CD4-positive, alpha-beta T cell treated with Interleukin-4 for 1 hour (primary cell): ENCODE measurements around the gene CNNM1.

Experiments used
- DNase-seq, 2 donors: peaks; one replicate each; pipeline ENCODE4 v3.0.0-alpha.2; 2020 to 2022

Gene CNNM1

DNA sequence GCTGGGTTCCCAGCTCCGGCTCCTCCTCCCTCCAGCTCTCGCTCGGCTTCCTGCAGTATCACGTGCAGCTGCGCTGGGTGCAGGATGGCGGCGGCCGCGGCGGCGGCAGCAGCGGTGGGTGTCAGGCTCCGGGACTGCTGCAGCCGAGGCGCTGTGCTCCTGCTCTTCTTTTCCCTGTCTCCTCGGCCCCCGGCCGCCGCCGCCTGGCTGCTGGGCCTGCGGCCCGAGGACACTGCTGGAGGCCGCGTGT is at the start of gene CNNM1:
Gene CNNM1, plus strand, starts transcription at position 53 of the 250 bp plus-strand sequence. Its CDS starts 32 bp downstream, at position 85.
- DNase-seq: no peak

DNA sequence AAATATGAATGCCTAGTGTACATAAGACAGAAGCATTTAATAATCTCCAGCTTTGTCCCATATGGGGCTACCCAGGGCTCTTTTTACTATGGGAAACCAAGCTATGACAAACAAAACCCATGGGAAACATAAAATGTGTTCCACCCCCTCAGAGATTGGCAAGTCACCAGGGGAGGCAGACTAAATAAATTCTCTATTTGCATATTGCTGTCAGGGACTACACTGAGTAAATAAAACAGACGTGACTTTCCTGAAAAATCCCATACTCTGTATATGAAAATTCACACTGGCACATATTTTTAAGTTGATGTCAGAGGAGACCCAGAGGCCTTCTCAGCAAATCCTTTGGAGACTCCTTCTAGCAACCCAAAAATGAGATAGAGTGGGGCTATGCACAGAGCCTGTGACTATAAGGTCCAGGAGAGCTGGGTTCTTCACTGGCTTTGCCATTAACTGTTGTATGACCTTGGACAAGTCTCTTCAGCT is 49.5 kb upstream of the CNNM1 start:
- no peak for DNase-seq

DNA sequence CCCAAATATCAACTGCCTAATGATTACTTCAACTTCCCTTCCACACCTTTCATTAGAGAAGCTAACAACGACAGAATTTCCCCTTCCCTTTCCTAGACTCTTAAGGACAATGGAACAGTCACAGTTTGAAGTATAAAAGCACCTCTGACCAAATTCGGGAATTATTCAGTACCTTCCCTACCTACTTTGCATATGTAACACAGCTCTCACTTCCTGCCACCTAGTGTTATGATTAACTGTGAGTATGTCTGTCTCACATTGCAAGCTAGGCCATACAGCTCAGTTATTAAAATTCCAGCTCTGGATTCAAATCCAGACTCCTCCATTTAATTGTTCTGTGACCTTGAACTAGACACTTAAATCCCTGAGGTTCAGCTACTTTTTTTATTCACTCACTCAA is 48.7 kb upstream of the CNNM1 start:
- no peak for DNase-seq

DNA sequence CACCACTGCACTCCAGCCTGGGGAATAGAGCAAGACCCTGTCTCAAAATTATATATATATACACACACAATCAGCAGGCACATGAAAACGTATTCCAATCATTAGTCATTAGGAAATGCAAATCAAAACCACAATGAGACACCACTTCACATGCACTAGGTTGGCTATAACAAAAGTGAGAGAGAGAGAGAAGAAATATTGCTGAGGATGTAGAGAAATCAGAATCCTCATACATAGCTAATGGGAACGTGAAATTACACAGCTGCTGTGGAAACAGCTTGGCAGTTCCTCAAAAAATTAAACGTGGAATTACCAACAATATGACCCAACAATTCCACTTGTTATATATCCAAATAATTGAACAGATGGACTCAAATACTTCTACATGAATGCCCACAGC is 43.3 kb upstream of the CNNM1 start:
- no peak for DNase-seq

DNA sequence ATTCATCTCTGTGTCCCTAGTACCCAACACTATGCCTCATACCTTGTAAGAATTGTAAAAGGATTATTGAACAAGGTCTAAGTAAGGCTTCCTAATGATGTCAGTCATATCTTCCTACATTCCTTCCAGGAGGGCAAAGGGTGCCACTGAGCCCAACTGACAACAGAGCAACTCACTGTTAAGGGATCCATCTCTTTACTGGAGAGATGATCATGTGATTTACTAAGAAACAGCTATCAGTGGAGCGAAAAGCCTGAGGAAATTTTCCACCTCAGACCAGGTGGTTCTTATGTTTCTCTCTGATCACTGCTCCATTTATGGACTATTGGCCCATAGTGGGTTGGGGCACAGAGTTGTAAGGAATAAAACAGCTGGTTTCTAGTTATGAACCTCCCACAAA is 38.9 kb upstream of the CNNM1 start:
- DNase-seq: no peak

DNA sequence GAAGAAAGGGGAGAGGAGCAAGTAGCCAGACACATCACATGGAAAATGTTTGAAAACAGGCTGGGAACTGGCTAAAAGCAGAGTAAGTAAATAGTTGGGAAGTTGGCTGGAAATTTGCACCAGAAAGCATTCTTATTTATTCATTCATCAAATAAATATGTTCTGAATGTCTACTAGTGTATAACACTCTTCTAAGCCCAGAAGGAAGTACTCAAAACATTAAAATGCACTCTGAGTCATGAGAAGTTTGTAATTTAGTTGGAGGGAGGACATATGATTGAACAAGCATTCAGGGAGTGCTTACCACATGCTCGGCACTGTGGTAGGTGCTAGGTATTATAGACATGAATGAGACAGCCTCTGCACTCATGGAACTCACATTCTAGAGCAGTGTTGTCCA is 37.0 kb upstream of the CNNM1 start:
- no peak for DNase-seq

DNA sequence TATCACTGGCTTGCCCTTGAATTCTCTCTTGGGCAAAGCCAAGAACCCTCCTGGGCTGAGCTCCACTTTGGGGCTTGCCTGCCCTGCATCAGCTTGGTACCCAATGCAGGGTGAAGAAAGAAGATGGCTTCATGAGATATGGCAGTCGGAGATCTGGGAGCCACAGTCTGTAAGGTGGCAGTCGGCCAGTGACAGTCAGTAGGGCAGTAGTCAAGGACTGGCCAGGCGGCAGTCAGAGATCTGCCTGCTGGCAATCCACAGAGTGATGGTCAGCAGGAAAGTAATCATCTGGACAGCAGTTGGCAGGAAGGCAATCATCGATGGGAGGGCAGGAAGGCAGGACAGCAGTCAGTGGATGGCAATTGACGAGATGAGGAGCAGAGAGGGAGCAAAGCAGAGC is 32.6 kb upstream of the CNNM1 start:
- DNase-seq: no peak

DNA sequence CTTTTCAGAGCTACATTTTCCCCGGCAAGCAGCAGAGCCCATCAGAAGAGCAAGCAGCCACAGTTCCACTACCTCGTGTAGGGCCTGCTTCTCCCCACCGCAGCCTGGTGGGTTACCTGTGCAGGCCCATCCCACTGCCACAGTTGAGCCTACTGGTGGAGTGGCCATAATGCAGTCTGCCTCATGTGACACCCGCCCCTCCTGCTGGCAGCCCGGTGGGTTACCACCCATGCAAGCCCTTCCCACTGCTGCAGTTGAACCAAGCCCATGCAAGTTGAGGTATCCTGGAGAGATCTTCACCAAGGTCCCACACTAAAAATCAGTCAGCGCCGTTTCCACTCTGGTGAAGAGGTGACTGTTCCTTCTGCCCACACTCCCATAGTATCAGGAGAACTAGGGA is 32.1 kb upstream of the CNNM1 start:
- DNase-seq: no peak

DNA sequence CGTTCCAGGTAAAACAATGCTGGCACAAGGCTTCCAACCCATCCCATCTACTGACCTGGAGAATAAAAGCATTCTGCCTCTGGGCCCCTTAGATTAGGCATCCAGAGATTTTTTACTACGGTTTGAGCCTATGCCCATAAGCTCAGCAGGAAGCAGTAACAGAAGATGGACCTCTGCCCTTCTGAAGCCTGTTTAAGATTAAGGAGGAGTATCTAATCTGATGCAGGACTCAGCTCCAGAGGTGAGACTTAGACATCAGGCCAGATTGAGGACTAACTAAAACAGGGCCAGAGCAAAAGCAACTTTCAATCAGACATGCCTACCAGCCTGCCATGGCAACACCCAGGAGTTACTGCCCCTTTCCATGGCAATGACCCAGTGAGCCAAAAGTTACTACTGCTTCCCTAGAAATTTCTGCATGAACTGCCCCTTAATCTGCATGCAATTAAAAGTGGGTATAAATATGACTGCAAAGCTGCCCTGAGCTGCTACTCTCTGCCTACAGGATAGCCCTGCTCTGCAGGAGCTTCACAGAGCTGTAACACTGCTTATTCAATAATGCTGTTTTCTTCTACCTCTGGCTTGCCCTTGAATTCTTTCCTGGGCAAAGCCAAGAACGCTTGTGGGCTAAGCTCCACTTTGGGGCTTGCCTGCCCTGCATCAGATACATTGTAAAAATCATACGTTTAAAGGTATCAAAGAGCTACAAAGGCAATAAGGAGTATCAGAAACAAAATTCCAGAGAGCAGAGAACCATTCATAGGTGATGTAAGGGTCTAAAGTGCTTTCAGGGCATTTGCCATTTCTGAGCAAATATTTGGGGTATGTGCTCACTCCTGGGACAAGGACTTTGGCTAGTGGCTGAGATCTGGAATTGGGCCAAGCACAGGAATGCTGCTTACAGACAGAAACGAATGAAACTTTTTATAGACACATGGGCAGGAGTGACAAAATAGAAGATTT is 25.0 kb upstream of the CNNM1 start:
- DNase-seq: no peak

DNA sequence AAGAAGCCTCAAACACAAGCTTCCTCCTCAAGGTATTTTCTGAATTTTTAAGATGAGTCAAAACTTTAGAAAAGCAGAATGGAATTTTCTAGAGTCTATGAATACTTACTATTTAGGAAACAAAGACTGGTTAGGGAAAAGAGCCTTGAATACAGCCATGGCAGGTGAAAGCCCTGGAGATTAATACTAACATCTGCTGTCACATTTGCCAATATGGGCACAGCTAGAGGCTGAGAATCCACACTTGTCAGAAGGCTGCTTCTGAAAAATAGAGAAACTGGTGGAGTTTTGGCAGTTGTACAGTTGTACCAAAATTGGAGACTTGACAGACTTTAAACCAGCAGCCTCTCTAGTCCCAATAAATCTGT is 24.3 kb upstream of the CNNM1 start:
- DNase-seq: no peak

DNA sequence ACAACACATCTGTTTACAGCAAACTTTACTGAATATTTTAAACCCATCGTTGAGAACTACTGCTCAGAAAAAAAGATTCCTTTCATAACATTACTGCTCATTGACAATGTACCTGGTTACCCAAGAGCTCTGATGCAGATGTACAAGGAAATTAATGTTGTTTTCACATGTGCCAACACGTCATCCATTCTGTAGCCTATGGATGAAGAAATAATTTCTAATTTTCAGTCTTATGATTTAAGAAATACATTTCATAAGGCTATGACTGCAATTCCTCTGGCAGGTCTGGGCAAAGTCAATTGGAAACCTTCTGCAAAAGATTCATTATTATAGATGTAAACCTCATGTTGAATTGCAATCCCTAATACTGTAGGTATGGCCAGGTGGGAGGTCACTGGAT is 16.7 kb upstream of the CNNM1 start:
- DNase-seq: no peak

DNA sequence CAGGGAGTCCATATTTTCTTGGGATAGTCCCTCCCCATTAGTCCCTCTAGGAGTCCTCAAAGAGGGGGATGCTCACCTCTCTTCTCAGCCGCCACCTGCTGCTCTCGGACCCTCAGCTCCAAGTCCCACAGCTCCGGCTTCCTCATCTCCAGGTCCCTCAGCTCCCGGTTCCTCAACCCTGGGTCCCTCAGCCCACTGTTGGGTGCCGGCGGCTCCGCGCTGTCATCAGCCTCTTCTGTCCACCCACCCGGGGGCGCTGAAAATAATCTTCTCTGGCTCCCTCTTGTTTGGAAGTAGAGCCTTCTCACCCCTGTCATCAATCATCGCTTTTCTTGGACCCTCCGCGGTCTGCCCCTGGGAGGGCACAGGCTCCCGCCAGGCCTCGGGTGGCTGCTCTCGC is 13.3 kb upstream of the CNNM1 start:
- no peak for DNase-seq

DNA sequence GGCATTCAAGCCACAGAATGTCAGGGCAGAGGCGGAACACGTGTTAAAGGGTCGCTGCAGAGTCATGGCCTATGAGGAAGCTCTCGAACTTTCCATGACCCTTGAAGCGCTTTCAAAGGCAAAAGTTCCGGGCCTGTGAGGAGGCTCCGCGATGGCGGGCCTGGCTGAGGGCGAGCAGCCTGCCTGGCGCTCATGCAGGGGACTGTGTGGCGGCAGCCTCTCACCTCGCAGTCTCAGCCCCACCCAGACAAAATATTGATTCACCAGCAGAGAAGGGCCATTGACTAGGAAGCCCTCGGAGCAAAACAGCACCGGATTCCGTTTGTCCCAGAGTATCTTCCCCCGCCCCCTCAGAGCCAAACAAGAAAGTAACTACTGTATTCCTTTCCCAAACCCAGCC is 12.8 kb upstream of the CNNM1 start:
- no peak for DNase-seq

DNA sequence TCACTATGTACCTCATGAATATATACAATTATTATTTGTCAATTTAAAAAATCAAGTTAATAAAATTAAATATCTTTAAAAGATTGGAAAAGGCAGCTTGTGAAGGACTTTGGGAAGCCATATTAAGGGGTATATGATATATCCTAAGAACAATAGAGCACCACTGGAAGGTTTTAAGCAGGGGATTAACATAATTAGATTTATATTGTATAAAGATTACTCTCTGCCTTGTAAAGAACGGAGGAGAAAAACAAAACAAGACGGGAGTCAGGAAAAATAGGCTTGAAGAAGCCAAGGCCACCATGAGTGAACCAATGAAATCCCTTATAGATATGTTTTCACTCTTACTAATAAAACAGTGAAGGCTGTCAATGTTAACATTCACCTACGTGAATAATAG is 11.1 kb upstream of the CNNM1 start:
- DNase-seq: no peak

DNA sequence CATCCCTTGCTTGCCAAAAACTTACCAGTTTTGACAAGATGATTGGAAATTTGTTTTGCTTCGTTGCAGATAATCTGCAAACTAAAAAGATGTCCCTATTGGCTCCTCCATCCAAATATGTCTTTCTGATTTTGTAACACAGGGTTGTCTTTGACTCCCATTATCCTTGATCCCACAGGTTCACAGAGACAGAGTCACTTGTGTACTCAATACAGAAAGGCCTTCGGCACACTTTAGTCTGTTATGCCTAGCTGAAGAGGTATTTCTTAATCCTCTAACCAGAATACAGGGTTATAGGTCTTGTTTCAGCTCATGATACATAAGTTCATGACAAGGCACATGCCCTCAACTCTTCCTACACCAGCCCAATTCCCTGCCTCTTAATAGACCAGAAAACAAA is 10.7 kb upstream of the CNNM1 start:
- no peak for DNase-seq

DNA sequence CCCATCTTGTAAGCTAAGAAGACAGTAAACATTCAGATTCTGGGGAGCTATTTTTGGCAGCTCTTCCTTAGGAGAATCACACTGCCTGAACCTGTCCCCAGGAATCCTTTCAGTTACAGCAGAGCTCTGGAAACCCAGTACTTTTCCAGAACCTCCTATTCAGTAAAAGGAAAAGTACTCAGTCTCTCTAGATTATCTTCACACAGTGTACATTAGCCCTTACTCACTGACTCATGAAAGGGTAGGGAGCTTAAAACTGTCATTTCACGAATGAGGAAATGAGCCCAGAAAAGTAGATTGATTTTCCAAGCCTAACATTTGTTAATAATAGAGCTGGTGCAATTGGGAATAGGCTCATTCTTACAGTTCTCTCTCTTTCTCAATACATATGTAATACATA is 3.9 kb upstream of the CNNM1 start:
- DNase-seq: no peak

DNA sequence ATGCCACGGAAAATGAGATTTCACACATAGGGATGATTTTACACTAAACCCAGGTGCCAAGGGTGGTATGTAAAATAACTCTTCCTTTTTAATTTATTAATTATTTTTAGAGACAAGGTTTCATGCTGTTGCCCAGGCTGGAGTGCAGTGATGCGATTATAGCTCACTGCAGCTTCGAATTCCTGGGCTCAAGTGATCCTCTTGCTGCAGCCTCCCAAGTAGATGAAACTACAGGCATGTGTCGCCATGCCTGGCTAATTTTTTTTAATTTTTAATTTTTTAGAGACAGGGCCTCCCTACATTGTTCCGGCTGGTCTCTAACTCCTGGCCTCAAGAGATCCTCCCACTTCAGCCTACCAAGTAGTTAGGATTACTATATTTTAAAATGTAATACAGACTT is 2.3 kb upstream of the CNNM1 start:
- no peak for DNase-seq

DNA sequence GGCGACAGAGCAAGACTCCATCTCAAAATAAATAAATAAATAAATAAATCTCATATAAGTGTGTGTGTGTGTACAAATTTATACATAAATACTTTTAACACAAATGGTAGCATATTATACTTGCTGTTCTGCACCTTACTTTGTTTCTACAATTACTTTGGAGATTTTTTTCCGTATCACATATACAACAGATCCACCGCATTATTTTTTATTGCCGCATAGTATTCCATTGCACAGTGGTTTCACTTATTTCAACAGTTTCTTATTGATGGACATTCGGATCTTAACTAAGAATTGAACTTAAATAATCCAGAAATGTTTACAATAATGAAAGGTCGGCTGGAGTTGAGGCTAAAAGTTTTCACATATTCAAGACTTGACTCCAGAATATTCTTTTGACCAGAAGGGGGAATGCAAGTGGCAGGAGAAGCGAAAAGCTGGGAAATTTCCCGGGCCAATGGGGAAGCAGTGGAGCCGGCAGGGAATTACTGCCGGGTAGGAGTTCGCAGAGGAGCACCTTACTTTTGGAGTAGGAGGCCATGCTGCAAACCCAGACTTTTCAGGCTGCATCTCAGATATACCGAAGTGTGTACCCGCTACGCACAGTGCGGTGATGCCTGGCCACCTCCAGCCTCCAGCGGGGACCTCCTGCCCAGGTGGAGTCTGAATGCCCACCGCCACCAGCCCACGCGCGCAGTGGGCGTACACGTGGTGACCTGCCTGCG is 415 bp upstream of the CNNM1 start:
- DNase-seq: no peak

DNA sequence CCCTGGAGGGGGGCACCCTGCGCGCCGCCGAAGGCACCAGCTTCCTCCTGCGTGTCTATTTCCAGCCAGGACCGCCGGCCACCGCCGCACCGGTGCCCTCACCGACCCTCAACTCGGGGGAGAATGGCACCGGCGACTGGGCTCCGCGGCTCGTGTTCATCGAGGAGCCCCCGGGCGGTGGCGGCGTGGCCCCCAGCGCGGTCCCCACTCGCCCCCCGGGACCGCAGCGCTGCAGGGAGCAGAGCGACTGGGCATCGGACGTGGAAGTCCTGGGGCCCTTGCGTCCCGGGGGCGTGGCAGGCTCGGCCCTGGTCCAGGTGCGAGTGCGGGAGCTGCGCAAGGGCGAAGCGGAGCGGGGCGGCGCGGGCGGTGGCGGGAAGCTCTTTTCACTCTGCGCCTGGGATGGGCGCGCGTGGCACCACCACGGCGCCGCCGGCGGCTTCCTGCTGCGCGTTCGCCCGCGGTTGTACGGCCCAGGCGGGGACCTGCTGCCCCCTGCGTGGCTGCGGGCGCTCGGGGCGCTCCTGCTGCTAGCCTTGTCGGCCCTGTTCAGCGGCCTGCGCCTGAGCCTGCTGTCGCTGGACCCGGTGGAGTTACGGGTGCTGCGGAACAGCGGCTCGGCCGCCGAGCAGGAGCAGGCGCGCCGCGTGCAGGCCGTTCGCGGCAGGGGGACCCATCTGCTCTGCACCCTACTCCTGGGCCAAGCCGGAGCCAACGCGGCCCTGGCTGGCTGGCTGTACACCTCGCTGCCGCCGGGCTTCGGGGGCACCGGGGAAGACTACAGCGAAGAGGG is 594 bp downstream of the CNNM1 start:
- no peak for DNase-seq

DNA sequence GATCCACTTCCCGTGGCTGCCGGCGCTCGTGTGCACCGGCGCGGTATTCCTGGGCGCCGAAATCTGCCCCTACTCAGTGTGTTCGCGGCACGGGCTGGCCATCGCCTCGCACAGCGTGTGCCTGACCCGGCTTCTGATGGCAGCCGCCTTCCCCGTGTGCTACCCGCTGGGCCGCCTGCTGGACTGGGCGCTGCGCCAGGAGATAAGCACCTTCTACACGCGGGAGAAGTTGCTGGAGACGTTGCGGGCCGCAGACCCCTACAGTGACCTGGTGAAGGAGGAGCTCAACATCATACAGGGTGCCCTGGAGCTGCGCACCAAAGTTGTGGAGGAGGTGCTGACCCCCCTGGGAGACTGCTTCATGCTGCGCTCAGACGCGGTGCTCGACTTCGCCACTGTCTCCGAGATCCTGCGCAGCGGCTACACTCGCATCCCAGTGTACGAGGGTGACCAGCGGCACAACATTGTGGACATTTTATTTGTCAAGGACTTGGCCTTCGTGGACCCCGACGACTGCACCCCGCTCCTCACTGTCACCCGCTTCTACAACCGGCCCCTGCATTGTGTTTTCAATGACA is 1.3 kb downstream of the CNNM1 start:
- no peak for DNase-seq

DNA sequence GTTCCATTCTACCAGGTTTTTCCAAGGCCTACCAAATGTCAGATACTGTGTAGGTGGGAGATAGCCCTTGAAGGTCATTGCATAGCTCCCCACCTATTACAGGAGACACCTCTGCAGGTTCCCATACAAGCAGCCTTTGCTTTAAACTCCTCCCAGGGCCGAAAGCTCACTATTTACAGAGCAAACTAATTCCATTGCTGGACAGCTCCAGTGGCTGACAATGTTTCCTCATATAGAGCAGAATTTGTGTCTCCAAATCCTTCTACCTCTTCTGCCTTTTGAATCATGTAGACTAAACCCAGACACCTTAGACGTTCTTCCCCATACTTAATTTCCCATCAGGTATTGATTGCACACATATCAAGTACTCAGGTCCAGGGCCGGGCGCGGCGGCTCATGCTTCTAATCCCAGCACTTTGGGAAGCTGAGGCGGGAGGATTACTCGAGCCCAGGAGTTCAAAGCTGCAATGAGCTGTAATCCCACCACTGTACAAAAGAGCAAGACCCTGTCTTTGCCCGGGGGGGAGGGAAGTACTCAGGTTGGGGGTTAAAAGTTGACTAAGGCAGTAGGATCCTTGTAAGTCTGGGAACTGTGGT is 2.1 kb downstream of the CNNM1 start:
- DNase-seq: no peak

DNA sequence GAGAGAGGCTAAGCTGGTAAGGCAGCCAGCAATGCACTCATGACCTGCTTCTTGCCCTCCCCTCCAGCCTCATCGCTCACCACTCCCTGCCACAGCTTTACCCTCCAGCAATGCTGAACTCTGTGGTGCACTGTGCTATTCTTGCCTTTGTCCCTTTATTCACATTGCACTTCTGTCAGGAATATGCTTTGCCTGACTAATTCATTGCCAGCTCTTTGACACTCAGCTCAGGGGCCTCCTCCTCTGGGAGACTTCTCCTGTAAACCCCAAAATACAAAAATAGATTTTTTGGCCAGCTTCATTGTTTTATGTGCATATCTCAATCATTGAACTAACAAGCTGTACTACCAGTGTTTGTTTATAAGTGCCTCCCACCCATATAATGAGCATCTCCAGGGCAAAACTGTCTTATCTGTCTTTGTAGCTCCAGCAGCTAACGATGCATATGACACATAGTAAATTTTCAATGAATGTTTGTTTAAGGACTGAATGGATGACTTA is 8.2 kb downstream of the CNNM1 start:
- DNase-seq: no peak

DNA sequence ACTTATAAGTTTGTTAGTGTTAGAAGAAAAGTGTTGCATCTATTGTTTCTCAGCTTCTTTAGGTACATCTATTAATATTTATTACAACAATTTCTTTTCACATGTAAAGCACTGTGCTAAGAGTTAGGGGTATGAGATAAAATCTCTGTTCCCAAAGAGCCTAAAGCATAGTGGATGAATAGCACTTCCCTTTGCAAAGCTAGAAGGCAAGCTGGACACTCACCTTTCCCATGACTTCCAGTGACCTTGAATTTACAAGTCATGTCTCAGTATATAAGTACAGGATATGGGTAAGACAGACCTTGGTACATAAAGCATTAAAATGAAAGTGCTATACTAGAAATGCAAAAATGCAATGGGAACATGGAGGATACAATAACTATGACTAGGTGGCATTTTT is 8.7 kb downstream of the CNNM1 start:
- no peak for DNase-seq
